GM12878 (cell line): ENCODE data around the gene LSAMP. TPM values are rescaled to one million over a fixed set of nuclear protein-coding genes. Genes with fewer than 3 reads are reported as not detected.

ENCODE experiments used
- ATAC-seq: fragments of 200-7000 bp; cut with Tn5 transposase; 3 replicates; pipeline ENCODE4 v1.9.1; 2020; ENCODE audit warnings: mild to moderate bottlenecking, moderate library complexity
- BruUV-seq: library from RNA; stranded (reverse); fragments of 400-500 nt; replicated peaks from 2 replicates; lab custom pipeline; 2021; lab: Mats Ljungman, UMichigan
- CTCF ChIA-PET: fragments of 300-600 bp; sonication (Branson Sonifier 250); formaldehyde crosslinking; extraction: SDS; loops from one replicate; lab custom pipeline; 2021; ENCODE audit warnings: inconsistent platforms; lab: Yijun Ruan, JAX
- POLR2A ChIA-PET: fragments of 350-600 bp; formaldehyde crosslinking; extraction: SDS; loops from one replicate; lab custom pipeline; 2021; ENCODE audit warnings: inconsistent platforms; lab: Charles Lee
- RAD21 ChIA-PET: fragments of 300-600 bp; sonication (Branson Sonifier 250); formaldehyde crosslinking; loops from one replicate; lab custom pipeline; 2023; ENCODE audit warnings: antibody characterized with exemption; ENCODE audit not compliant: unreplicated experiment; lab: Charles Lee
- SMC1A ChIA-PET: fragments of 300-600 bp; sonication (Branson Sonifier 250); formaldehyde crosslinking; loops from one replicate; lab custom pipeline; 2023; ENCODE audit not compliant: unreplicated experiment, uncharacterized antibody; lab: Charles Lee
- DNase-seq: peaks from one replicate; pipeline ENCODE4 v3.0.0-alpha.2; 2011; ENCODE audit warnings: low read depth, low spot score
- FAIRE-seq: peaks from 3 replicates; lab custom pipeline; 2011; peaks lifted over from hg19 to GRCh38; lab: Jason Lieb, UNC
- H2AFZ ChIP-seq: 2 replicates; pipeline ENCODE4 v1.6.0; 2011; ENCODE audit warnings: low read depth, low read length, control low read depth; ENCODE audit not compliant: control insufficient read depth
- H3K27ac ChIP-seq: 2 replicates; pipeline ENCODE4 v1.5.1; 2011; ENCODE audit warnings: control low read depth; ENCODE audit not compliant: control insufficient read depth, insufficient read depth
- H3K27me3 ChIP-seq, 2 experiments: replicated peaks in 1 of 2; 2 replicates each; pipeline versions ENCODE4 v1.6.0 to v1.6.1; 2011; ENCODE audit warnings: low read length in 1 of 2; ENCODE audit not compliant: control insufficient read depth in 2 of 2, insufficient read depth in 2 of 2
- H3K36me3 ChIP-seq, 2 experiments: 2 replicates each; pipeline ENCODE4 v1.5.1; 2011; ENCODE audit warnings: low read length in 1 of 2; ENCODE audit not compliant: control insufficient read depth in 2 of 2, insufficient read depth in 2 of 2
- H3K4me1 ChIP-seq: 2 replicates; pipeline ENCODE4 v1.6.1; 2011; ENCODE audit warnings: mild to moderate bottlenecking, low read length, moderate library complexity, mixed read lengths; ENCODE audit not compliant: control insufficient read depth, insufficient read depth
- H3K4me2 ChIP-seq: 2 replicates; pipeline ENCODE4 v1.6.0; 2011; ENCODE audit warnings: control low read depth; ENCODE audit not compliant: control insufficient read depth, insufficient read depth
- H3K4me3 ChIP-seq: fragments of 200-600 bp; sonication (generic); 2 replicates; pipeline ENCODE4 v1.5.1; 2016
- H3K79me2 ChIP-seq: 2 replicates; pipeline ENCODE4 v1.6.0; 2011; ENCODE audit warnings: low read length; ENCODE audit not compliant: control insufficient read depth, insufficient read depth
- H3K9ac ChIP-seq: 2 replicates; pipeline ENCODE4 v1.8.0; 2011; ENCODE audit warnings: low read length, control low read depth, mixed read lengths; ENCODE audit not compliant: control insufficient read depth, insufficient read depth
- H3K9me3 ChIP-seq: replicated peaks from 3 replicates; pipeline ENCODE4 v1.5.1; 2011; ENCODE audit warnings: mild to moderate bottlenecking, low read length; ENCODE audit not compliant: control insufficient read depth, insufficient read depth
- H4K20me1 ChIP-seq: 2 replicates; pipeline ENCODE4 v1.6.0; 2011; ENCODE audit not compliant: control insufficient read depth, insufficient read depth
- BRCA1 ChIP-seq: IDR thresholded peaks from 2 replicates; pipeline ENCODE4 v1.6.1; 2011; ENCODE audit warnings: low read depth, low read length, improper control_type of control experiment
- CUX1 ChIP-seq: IDR thresholded peaks from 2 replicates; pipeline ENCODE4 v1.6.1; 2012; ENCODE audit warnings: improper control_type of control experiment, low read depth, low read length; ENCODE audit not compliant: insufficient replicate concordance
- FOXM1 ChIP-seq: IDR thresholded peaks from 2 replicates; pipeline ENCODE4 v1.6.1; 2012; ENCODE audit warnings: low read depth, mild to moderate bottlenecking, inconsistent platforms, low read length, moderate library complexity
- IRF3 ChIP-seq: fragments of 450-650 bp; IDR thresholded peaks from 2 replicates; pipeline ENCODE4 v1.6.1; 2014; ENCODE audit warnings: mild to moderate bottlenecking
- MEF2B ChIP-seq: fragments of 450-650 bp; IDR thresholded peaks from 2 replicates; pipeline ENCODE4 v1.6.1; 2018; ENCODE audit warnings: mild to moderate bottlenecking, moderate library complexity; ENCODE audit not compliant: partially characterized antibody, poor library complexity, severe bottlenecking
- MXI1 ChIP-seq: fragments of 150-350 bp; IDR thresholded peaks from 2 replicates; pipeline ENCODE4 v1.6.1; 2011; ENCODE audit warnings: low read depth, mild to moderate bottlenecking, inconsistent platforms, low read length, improper control_type of control experiment
- POU2F2 ChIP-seq: IDR thresholded peaks from 3 replicates; pipeline ENCODE4 v1.6.1; 2011; ENCODE audit warnings: low read depth, mild to moderate bottlenecking, low read length, borderline replicate concordance
- TAF1 ChIP-seq: IDR thresholded peaks from 2 replicates; pipeline ENCODE4 v1.6.1; 2011; ENCODE audit warnings: mild to moderate bottlenecking, low read depth, low read length, borderline replicate concordance
- TCF7 ChIP-seq: IDR thresholded peaks from 2 replicates; pipeline ENCODE4 v1.6.1; 2014; ENCODE audit warnings: antibody characterized with exemption, borderline replicate concordance
- ZNF207 ChIP-seq: fragments of 450-650 bp; IDR thresholded peaks from 2 replicates; pipeline ENCODE4 v1.6.1; 2014; ENCODE audit warnings: antibody characterized with exemption, mild to moderate bottlenecking, borderline replicate concordance
- WGBS: methylation state at CpG from one replicate; pipeline ENCODE4 v1.1.6; 2016; ENCODE audit warnings: low lambda C conversion rate; ENCODE audit not compliant: insufficient replicate concordance, insufficient coverage; ENCODE audit errors: missing lambda C conversion rate; 5-methylcytosine and 5-hydroxymethylcytosine counted together
- in situ Hi-C: fragments of 300-500 bp; cut with MboI; formaldehyde crosslinking; loops from 9 replicates; pipeline ENCODE4 v1.14.3; 2018; ENCODE audit warnings: mixed read lengths
- intact Hi-C: fragments of 100-400 bp; cut with micrococcal nuclease; formaldehyde crosslinking; loops from one replicate; pipeline ENCODE4 v1.14.2; 2022; ENCODE audit not compliant: unreplicated experiment
- polyA plus RNA-seq, 11 experiments: library from polyadenylated mRNA; depleted of rRNA in 4 of 11; unstranded in 6 of 11; stranded (reverse) in 5 of 11; fragments of >200 nt; fragmentation: Nextera tagmentation in 4 of 11; fragmentation: Illumina TruSeq in 1 of 11; extraction: Ambion mirVana in 4 of 11; extraction: Trizol in 1 of 11; gene quantifications; 1 replicate in 1 of 11; 2 replicates in 10 of 11; pipeline versions ENCODE4 v1.2.1 to v1.2.3, GENCODE V29; 2011 to 2016; ENCODE audit warnings: inconsistent platforms in 2 of 11, missing spikeins in 2 of 11, low read depth in 1 of 11
- total RNA-seq, 4 experiments: library from RNA; depleted of rRNA in 3 of 4; stranded (reverse); fragments of >200 nt in 3 of 4; fragmentation: Illumina TruSeq in 1 of 4; extraction: Trizol in 1 of 4; gene quantifications; 2 replicates each; pipeline versions ENCODE4 v1.2.1 to v1.2.3, GENCODE V29; 2013 to 2021

LSAMP gene
- total and polyA plus RNA-seq, 10 of the 15 experiments (the other 5 are each of a cell fraction or from before 2014, with no cell fraction given), result 2.0 to 12.7 (median 6.5) TPM

DNA sequence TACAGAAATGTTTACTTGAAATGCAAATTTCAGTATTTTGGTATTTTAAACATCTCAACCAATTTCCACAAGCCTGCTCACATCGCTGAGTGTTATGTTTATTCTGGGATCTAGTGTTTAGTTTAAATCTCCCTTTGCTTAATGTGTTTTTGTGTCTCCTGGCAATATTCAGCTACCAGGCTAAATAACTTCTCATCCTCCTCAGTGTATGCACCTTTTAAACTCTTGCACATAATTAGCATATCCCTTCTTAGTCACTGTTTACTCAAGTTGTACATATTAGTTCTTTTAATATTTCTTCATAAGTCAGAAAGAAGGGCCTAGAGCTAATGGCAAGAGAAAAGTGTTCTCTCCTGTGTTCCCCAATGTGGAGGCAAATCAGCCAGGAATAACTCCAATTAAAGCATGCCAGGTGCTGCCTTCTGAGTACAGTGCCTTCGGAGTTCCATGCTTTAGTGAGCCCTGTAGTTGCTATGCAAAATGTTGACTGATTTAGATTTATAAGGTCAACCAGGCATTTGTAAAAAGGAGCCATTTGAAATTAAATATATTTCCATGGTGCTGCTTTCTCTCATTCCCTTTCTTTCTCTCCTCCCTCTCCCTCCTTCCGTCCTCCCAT lies 587.7 kb downstream of the LSAMP start:
- ChIA-PET CTCF (no interaction called here), SMC1A (interaction anchor here (0.7 to 1.5 kb wide), 3 partner anchors 11 to 79 kb away, joined by 3 to 4 read pairs (median 3); no protein-coding TSS in a partner anchor), RAD21 (no interaction called here), POLR2A (no interaction called here)
- H3K36me3 ChIP-seq, result no peaks in the 10 kb centered on the region
- H3K9ac ChIP-seq, result no peak overlapping the region
- H3K27me3 ChIP-seq, result no peaks in the 10 kb centered on the region
- H3K4me1 ChIP-seq, result no peaks in the 10 kb centered on the region
- DNase-seq (no peak), ATAC-seq (no peak), FAIRE-seq (peak; percentile 35)
- WGBS, result 0% methylated on average over 3 of the region's 3 CpGs
- no peaks in the 10 kb centered on the region for H3K79me2 ChIP-seq
- intact Hi-C loops, result no loop called here
- no peak overlapping the region for H2AFZ ChIP-seq
- no peak overlapping the region for H3K4me2 ChIP-seq
- in situ Hi-C loops, result no loop called here
- BruUV-seq, result no TSS peak
- TF ChIP-seq BRCA1, result no peak
- no peak for TF ChIP-seq TCF7
- no peak for TF ChIP-seq TAF1
- TF ChIP-seq POU2F2, result no peak
- no peak for TF ChIP-seq FOXM1
- no peak for TF ChIP-seq IRF3
- TF ChIP-seq CUX1, result no peak
- TF ChIP-seq MXI1, result no peak
- no peak for TF ChIP-seq MEF2B
- TF ChIP-seq ZNF207, result no peak
- H4K20me1 ChIP-seq, result no peaks in the 10 kb centered on the region
- H3K4me3 ChIP-seq, result no peak overlapping the region
- no peak overlapping the region for H3K27ac ChIP-seq
- H3K9me3 ChIP-seq, result no peaks in the 10 kb centered on the region
